OCI-LY3 (cell line): Measurements from ENCODE around the gene JPH4.

Source experiments
- CTCF ChIP-seq: fragments of 200-600, 300-600 bp; sonication (generic); IDR thresholded peaks from 2 replicates; pipeline ENCODE4 v1.5.1; 2014; ENCODE audit warnings: antibody characterized with exemption, low read length, low read depth
- EZH2phosphoT487 ChIP-seq: fragments of 200-600 bp; shearing (Covaris generic); IDR thresholded peaks from 2 replicates; pipeline ENCODE4 v1.6.1; 2018; ENCODE audit warnings: antibody characterized with exemption, mixed run types, low read depth

GRCh38 chr14:23545740-23546365 is 32.7 kb downstream of the JPH4 start:
- no peak for TF ChIP-seq CTCF
- no peak for TF ChIP-seq EZH2phosphoT487
